GM12891 (cell line): ENCODE data around the gene DCLK1.

Source experiments
- PAX5 ChIP-seq: IDR thresholded peaks from 2 replicates; pipeline ENCODE4 v1.6.1; 2011; ENCODE audit warnings: low read length, moderate library complexity, mild to moderate bottlenecking; ENCODE audit not compliant: insufficient read depth, severe bottlenecking
- POLR2A ChIP-seq: IDR thresholded peaks from 2 replicates; pipeline ENCODE4 v1.6.1; 2011; ENCODE audit warnings: low read depth, low read length, control low read depth
- POLR2AphosphoS5 ChIP-seq: IDR thresholded peaks from 2 replicates; pipeline ENCODE4 v1.6.1; 2011; ENCODE audit warnings: low read depth, low read length, control low read depth
- POU2F2 ChIP-seq: IDR thresholded peaks from 2 replicates; pipeline ENCODE4 v1.6.1; 2011; ENCODE audit warnings: low read depth, mild to moderate bottlenecking, control low read depth, low read length, moderate library complexity
- TAF1 ChIP-seq: IDR thresholded peaks from 2 replicates; pipeline ENCODE4 v1.6.1; 2011; ENCODE audit warnings: low read depth, low read length, control low read depth

DNA sequence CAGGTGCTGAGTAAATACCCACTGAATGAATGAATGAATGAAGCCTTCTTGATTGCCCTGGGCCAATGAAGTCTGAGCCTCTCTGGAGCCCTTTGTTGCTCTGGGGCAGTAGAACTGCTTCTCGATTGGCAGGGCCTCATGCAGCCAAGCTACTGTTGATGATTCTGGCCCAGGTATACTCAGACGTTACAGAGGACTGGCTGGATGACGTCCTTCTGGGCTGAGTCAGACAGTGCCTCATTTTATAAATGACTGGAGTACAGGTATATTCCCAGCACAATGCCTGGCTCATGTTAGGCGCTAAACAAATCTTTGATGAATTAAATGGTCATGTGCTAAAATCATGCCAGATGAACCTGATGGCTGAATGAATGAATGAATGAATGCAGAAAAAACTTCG is 410.9 kb downstream of the DCLK1 start:
- no peak for TF ChIP-seq POLR2A
- TF ChIP-seq POLR2AphosphoS5 = no peak
- TF ChIP-seq TAF1 = no peak
- no peak for TF ChIP-seq POU2F2
- TF ChIP-seq PAX5 = no peak
